H1 (cell line): ENCODE measurements around the gene CEP83.

Source experiments
- EZH2 ChIP-seq: fragments of 200-600 bp; sonication (generic); IDR thresholded peaks from 2 replicates; pipeline ENCODE4 v1.7.1; 2012; ENCODE audit warnings: low read depth, mild to moderate bottlenecking, moderate library complexity, low read length, inconsistent platforms; ENCODE audit not compliant: severe bottlenecking
- RAD21 ChIP-seq, 2 experiments: IDR thresholded peaks in 1 of 2; conservative IDR thresholded peaks in 1 of 2; 2 replicates each; pipeline ENCODE4 v1.6.1; 2011; ENCODE audit warnings: low read depth in 2 of 2, low read length in 2 of 2, improper control_type of control experiment in 1 of 2, inconsistent platforms in 1 of 2, mild to moderate bottlenecking in 1 of 2, moderate library complexity in 1 of 2
- TF ChIP-seq, protein P1 (sequence below), 3 experiments: IDR thresholded peaks; 1 replicate in 2 of 3; 2 replicates in 1 of 3; pipeline versions ENCODE4 v1.5.1 to v1.6.1; 2011; ENCODE audit warnings: low read length in 3 of 3, mild to moderate bottlenecking in 3 of 3, inconsistent platforms in 2 of 3, low read depth in 1 of 3, moderate library complexity in 1 of 3; ENCODE audit not compliant: insufficient read depth in 1 of 3; ENCODE audit errors: control extremely low read depth in 1 of 3

DNA sequence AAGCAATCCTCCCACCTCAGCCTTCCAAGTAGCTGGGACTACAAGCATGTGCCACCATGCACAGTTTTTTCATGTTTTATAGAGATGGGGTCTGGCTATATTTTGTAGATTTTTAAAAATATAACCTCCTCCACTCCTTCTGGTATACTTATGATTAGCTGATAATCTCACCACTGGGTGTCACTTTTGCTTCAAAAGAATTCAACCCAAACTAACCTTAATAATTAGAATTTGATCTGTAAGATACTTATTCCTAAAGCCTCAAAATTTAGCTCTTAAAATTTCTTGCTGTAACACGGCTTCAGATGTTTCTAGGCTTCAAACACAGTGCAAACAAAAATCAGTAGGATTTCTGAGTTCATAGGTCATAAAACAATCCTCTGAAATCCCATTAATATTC lies 130.3 kb downstream of the CEP83 start:
- TF ChIP-seq, protein P1, sequence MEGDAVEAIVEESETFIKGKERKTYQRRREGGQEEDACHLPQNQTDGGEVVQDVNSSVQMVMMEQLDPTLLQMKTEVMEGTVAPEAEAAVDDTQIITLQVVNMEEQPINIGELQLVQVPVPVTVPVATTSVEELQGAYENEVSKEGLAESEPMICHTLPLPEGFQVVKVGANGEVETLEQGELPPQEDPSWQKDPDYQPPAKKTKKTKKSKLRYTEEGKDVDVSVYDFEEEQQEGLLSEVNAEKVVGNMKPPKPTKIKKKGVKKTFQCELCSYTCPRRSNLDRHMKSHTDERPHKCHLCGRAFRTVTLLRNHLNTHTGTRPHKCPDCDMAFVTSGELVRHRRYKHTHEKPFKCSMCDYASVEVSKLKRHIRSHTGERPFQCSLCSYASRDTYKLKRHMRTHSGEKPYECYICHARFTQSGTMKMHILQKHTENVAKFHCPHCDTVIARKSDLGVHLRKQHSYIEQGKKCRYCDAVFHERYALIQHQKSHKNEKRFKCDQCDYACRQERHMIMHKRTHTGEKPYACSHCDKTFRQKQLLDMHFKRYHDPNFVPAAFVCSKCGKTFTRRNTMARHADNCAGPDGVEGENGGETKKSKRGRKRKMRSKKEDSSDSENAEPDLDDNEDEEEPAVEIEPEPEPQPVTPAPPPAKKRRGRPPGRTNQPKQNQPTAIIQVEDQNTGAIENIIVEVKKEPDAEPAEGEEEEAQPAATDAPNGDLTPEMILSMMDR (IDR thresholded peaks at IDR 0.05; ENCODE audit: control extremely low read depth in 1 of 3, insufficient read depth in 1 of 3, low read depth in 1 of 3, low read length in 3 of 3), result no peak; a peak in 1 of 4 replicates
- TF ChIP-seq RAD21 (IDR thresholded peaks at IDR 0.05 in 1 of 2, conservative IDR thresholded peaks at IDR 0.05 in 1 of 2; ENCODE audit: low read depth in 2 of 2, low read length in 2 of 2), result peak in 1 of 2 experiments; percentile 14; a peak in 3 of 4 replicates
- TF ChIP-seq EZH2, result no peak
